Activated naive CD4-positive, alpha-beta T cell treated with anti-CD3 and anti-CD28 coated beads for 36 hours (primary cell): ENCODE data around the gene GTF2A1. TPM values are rescaled to one million over a fixed set of nuclear protein-coding genes. Genes with fewer than 3 reads are reported as not detected.

Experiments
- CTCF ChIA-PET: fragments of 350-600 bp; sonication (Branson Sonifier 250); formaldehyde crosslinking; loops from one replicate; lab custom pipeline; 2021; ENCODE audit warnings: antibody characterized with exemption; lab: Charles Lee
- DNase-seq: peaks from one replicate; pipeline ENCODE4 v3.0.0-alpha.2; 2020
- H3K27ac Mint-ChIP-seq: one replicate; pipeline ENCODE4 v1.8.0; 2021; ENCODE audit warnings: mild to moderate bottlenecking, mixed read lengths
- H3K27me3 Mint-ChIP-seq: one replicate; pipeline ENCODE4 v1.8.0; 2021; ENCODE audit warnings: low read depth, mixed read lengths
- H3K36me3 Mint-ChIP-seq: one replicate; pipeline ENCODE4 v1.8.0; 2021; ENCODE audit warnings: low read depth, mixed read lengths
- H3K4me1 Mint-ChIP-seq: one replicate; pipeline ENCODE4 v1.8.0; 2021; ENCODE audit warnings: low read depth, mixed read lengths
- H3K4me3 Mint-ChIP-seq: one replicate; pipeline ENCODE4 v1.8.0; 2021; ENCODE audit warnings: mild to moderate bottlenecking, moderate library complexity, mixed read lengths
- H3K9me3 Mint-ChIP-seq: one replicate; pipeline ENCODE4 v1.8.0; 2021; ENCODE audit warnings: mixed read lengths
- intact Hi-C: fragments of 100-400 bp; cut with micrococcal nuclease; formaldehyde crosslinking; loops from one replicate; pipeline ENCODE4 v1.15.1; 2023
- total RNA-seq, 2 experiments: library from RNA; stranded (reverse); gene quantifications; one replicate each; pipeline ENCODE4 v1.2.3, GENCODE V29; 2021

GTF2A1 gene
- total RNA-seq = 10 to 100 TPM; 38.3 to 42.9 TPM

DNA sequence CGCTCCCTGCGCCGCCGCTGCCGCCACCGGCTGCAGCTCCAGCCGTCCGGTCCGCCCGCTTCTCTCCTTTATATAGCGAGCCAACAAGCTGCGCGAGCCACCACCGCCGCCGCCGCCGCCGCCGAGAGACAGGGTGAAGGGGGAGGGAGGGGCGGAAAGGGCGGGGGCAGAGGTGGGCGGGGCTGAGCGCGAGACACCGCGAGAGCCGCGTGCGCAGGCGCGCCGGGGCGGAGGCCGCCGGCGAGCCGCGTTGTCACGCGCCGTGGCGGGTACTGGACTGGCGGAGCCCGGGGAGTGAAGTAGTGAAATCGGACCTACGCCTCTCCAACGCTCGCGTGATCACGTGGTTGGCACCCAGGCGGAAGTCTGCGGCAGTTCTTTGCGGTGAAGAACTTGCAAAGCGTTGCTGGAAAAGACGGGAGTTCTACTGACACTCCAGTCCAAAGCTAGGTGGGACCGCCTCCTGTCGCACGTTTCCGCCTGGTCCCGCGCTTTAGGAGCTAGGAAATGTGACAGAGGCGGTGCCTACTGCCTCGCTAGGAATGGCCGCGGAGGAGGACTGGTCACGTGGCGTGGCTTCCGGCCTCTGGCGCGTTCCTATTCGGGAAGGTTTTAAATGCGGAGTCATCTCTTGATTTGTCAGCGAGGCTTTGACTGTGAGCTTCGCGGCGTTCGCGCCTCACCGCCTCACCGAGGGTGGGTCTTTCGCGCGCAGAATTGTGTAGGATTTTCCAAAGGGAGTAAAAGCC lies at the start of gene GTF2A1:
GTF2A1 (minus strand) TSS at position 130 of the 749 bp plus-strand sequence. CDS start 441 bp downstream, outside the sequence.
- CTCF ChIA-PET = interaction anchor here (0.8 to 1.7 kb wide), 4 partner anchors 33 to 311 kb away, joined by 3 to 5 read pairs (median 4); no protein-coding TSS in a partner anchor
- H3K4me3 Mint-ChIP-seq = peak within 1 kb of the TSS; percentile 94
- H3K4me1 Mint-ChIP-seq = peaks cover 25% of the 10 kb centered on the region
- peak within 1 kb of the TSS; percentile 100 for H3K27ac Mint-ChIP-seq
- no peaks in the 10 kb centered on the region for H3K9me3 Mint-ChIP-seq
- DNase-seq = peak; percentile 94
- H3K36me3 Mint-ChIP-seq = peaks cover 11% of the 10 kb centered on the region
- no peaks in the 10 kb centered on the region for H3K27me3 Mint-ChIP-seq
- intact Hi-C loops = loop anchor here (1.0 to 5.0 kb wide), 5 partner anchors 216 to 634 kb away; partner anchors contain the start of gene SEL1L

GRCh38 chr14:81269979-81270375 lies 49.2 kb upstream of the GTF2A1 start:
- DNase-seq = no peak
- Mint-ChIP-seq H3K27ac (no peak overlapping the region), H3K4me1 (no peaks in the 10 kb centered on the region), H3K4me3 (no peak overlapping the region), H3K9me3 (no peaks in the 10 kb centered on the region), H3K36me3 (no peaks in the 10 kb centered on the region), H3K27me3 (peaks cover 12% of the 10 kb centered on the region)
- CTCF ChIA-PET = interaction anchor here (1.0 to 8.6 kb wide), 8 partner anchors 17 to 197 kb away, joined by 3 to 100 read pairs (median 4); no protein-coding TSS in a partner anchor
- intact Hi-C loops = loop anchor here (1.0 kb wide), 2 partner anchors 183 to 194 kb away; no protein-coding TSS in a partner anchor

- CTCF ChIA-PET = interaction anchor here (0.8 to 8.6 kb wide), 11 partner anchors 17 to 197 kb away, joined by 3 to 100 read pairs (median 4); no protein-coding TSS in a partner anchor
- intact Hi-C loops = loop anchor here (1.0 kb wide), 2 partner anchors 184 to 195 kb away; no protein-coding TSS in a partner anchor
- Mint-ChIP-seq H3K27me3 (peaks cover 12% of the 10 kb centered on the region), H3K4me3 (no peak overlapping the region), H3K36me3 (no peaks in the 10 kb centered on the region), H3K9me3 (no peaks in the 10 kb centered on the region), H3K27ac (no peak overlapping the region), H3K4me1 (no peaks in the 10 kb centered on the region)
- DNase-seq = peak; percentile 15
Measured at GRCh38 chr14:81269100-81269978, 48.6 kb upstream of the GTF2A1 start.

GRCh38 chr14:81268016-81268416 lies 47.3 kb upstream of the GTF2A1 start:
- no peak for DNase-seq
- H3K27ac Mint-ChIP-seq = no peak overlapping the region
- no peaks in the 10 kb centered on the region for H3K36me3 Mint-ChIP-seq
- H3K9me3 Mint-ChIP-seq = no peaks in the 10 kb centered on the region
- H3K4me3 Mint-ChIP-seq = no peak overlapping the region
- H3K4me1 Mint-ChIP-seq = no peaks in the 10 kb centered on the region
- CTCF ChIA-PET = interaction anchor here (0.7 to 8.6 kb wide), 4 partner anchors 169 to 197 kb away, joined by 3 to 100 read pairs (median 8); no protein-coding TSS in a partner anchor
- peaks cover 12% of the 10 kb centered on the region for H3K27me3 Mint-ChIP-seq
- intact Hi-C loops = no loop called here

DNA sequence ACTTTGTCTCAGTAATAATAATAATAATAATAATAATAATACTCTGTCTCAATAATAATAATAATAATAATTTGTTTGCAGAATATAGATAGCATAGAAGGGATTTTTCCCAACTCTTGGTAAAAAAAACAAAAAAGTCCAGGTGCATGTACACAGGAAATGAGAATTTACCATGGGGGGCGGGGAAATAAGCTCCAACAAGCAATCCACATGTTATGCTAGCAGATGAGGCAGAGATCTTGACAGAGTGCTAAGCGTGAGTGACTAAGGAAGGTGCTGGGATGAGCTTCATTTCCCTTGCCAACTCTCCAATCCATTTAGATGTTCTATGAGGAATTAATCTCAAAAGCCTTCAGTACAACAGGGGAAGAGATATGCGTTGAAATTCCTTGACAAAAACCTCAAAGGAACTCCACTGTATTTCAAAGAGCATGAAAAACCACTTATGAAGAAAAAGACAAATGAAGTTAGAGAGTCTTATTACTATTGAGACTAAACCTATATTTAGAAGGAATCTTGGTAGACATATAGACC lies 44.9 kb upstream of the GTF2A1 start:
- Mint-ChIP-seq H3K36me3 (no peaks in the 10 kb centered on the region), H3K4me1 (no peaks in the 10 kb centered on the region), H3K9me3 (no peaks in the 10 kb centered on the region), H3K4me3 (no peak overlapping the region), H3K27ac (no peak overlapping the region), H3K27me3 (peaks cover 15% of the 10 kb centered on the region)
- CTCF ChIA-PET = interaction anchor here (8.6 kb wide), 1 partner anchor 188 kb away, joined by 100 read pairs; no protein-coding TSS in a partner anchor
- DNase-seq = no peak
- intact Hi-C loops = no loop called here

- no peak for DNase-seq
- no peaks in the 10 kb centered on the region for H3K36me3 Mint-ChIP-seq
- H3K4me3 Mint-ChIP-seq = no peak overlapping the region
- no peak overlapping the region for H3K27ac Mint-ChIP-seq
- no peaks in the 10 kb centered on the region for H3K9me3 Mint-ChIP-seq
- intact Hi-C loops = no loop called here
- CTCF ChIA-PET = interaction anchor here (0.7 kb wide), 1 partner anchor 28 kb away, joined by 6 read pairs; no protein-coding TSS in a partner anchor
- peaks cover 15% of the 10 kb centered on the region for H3K27me3 Mint-ChIP-seq
- H3K4me1 Mint-ChIP-seq = no peaks in the 10 kb centered on the region
Measured at GRCh38 chr14:81264671-81265070, 43.9 kb upstream of the GTF2A1 start.

GRCh38 chr14:81263777-81264410 lies 43.1 kb upstream of the GTF2A1 start:
- intact Hi-C loops = no loop called here
- Mint-ChIP-seq H3K36me3 (no peaks in the 10 kb centered on the region), H3K4me3 (no peak overlapping the region), H3K4me1 (no peaks in the 10 kb centered on the region), H3K27ac (no peak overlapping the region), H3K27me3 (peaks cover 17% of the 10 kb centered on the region), H3K9me3 (no peaks in the 10 kb centered on the region)
- DNase-seq = no peak
- CTCF ChIA-PET = interaction anchor here (0.7 kb wide), 1 partner anchor 191 kb away, joined by 6 read pairs; no protein-coding TSS in a partner anchor

DNA sequence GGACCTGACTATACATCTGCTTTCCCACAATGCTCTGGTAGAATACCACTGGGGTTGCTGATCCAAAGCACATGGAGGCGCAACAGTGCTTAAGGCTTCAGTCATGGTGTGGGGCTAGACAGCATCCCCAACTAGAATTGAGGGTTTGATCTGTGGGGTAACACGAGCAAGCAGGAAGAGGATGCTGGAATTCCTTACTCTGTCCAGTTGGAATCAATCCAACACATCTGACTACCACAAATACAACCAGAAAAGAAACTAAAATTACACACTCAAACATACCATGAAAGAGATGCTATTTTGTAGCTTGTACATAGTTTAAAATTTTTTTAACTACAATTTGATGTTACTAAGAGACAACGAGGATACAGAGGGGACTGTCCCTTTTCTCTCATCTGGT lies 40.4 kb upstream of the GTF2A1 start:
- no peaks in the 10 kb centered on the region for H3K36me3 Mint-ChIP-seq
- no peak overlapping the region for H3K27ac Mint-ChIP-seq
- DNase-seq = no peak
- peaks cover 6% of the 10 kb centered on the region for H3K4me1 Mint-ChIP-seq
- no peaks in the 10 kb centered on the region for H3K9me3 Mint-ChIP-seq
- CTCF ChIA-PET = no interaction called here
- no peak overlapping the region for H3K4me3 Mint-ChIP-seq
- intact Hi-C loops = no loop called here
- H3K27me3 Mint-ChIP-seq = peaks cover 5% of the 10 kb centered on the region

DNA sequence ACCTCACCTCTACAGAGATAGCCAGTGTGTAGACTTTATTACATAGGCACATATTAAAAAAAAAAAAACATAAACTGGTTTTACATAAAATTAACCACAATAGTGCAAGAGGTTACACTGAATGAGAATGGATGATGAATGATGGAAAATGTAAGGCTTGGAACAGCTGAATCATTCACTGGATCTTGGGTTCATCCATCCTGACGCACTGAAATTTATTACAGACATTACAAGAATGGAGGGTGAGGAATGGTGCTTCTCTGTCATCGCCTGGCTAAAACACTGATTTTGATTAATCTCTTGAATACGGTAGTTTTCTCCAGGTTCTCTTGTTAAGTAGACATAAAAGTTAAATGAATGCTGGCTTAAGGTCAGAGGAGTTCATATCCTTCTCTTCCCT lies 40.0 kb upstream of the GTF2A1 start:
- Mint-ChIP-seq H3K4me3 (no peak overlapping the region), H3K9me3 (no peaks in the 10 kb centered on the region), H3K27me3 (peaks cover 5% of the 10 kb centered on the region), H3K4me1 (peaks cover 6% of the 10 kb centered on the region), H3K36me3 (no peaks in the 10 kb centered on the region), H3K27ac (no peak overlapping the region)
- CTCF ChIA-PET = no interaction called here
- intact Hi-C loops = no loop called here
- no peak for DNase-seq

GRCh38 chr14:81256289-81256960 lies 35.7 kb upstream of the GTF2A1 start:
- DNase-seq = no peak
- Mint-ChIP-seq H3K27me3 (peaks cover 2% of the 10 kb centered on the region), H3K4me3 (no peak overlapping the region), H3K36me3 (no peaks in the 10 kb centered on the region), H3K4me1 (peaks cover 6% of the 10 kb centered on the region), H3K9me3 (no peaks in the 10 kb centered on the region), H3K27ac (no peak overlapping the region)
- CTCF ChIA-PET = no interaction called here
- intact Hi-C loops = no loop called here

GRCh38 chr14:81252278-81252677 lies 31.5 kb upstream of the GTF2A1 start:
- intact Hi-C loops = no loop called here
- Mint-ChIP-seq H3K4me1 (peaks cover 6% of the 10 kb centered on the region), H3K36me3 (no peaks in the 10 kb centered on the region), H3K9me3 (no peaks in the 10 kb centered on the region), H3K4me3 (no peak overlapping the region), H3K27me3 (no peaks in the 10 kb centered on the region), H3K27ac (no peak overlapping the region)
- no peak for DNase-seq
- CTCF ChIA-PET = interaction anchor here (1.5 kb wide), 1 partner anchor 17 kb away, joined by 3 read pairs; no protein-coding TSS in a partner anchor
